GM06990 (cell line): Measurements from ENCODE around the gene KRCC1.
"Not testable (repeated sequence)": the region's sequence is repeated elsewhere in the genome, so short reads cannot be mapped to it uniquely, and the experiment has no call there.

Source experiments
- DNase-seq: peaks from one replicate; pipeline ENCODE4 v3.0.0-alpha.2; 2011; ENCODE audit not compliant: insufficient read length; ENCODE audit errors: extremely low read depth
- H3K27me3 ChIP-seq: replicated peaks from 2 replicates; pipeline ENCODE4 v1.6.0; 2011; ENCODE audit warnings: low read length; ENCODE audit not compliant: control insufficient read depth, insufficient read depth
- H3K36me3 ChIP-seq: 2 replicates; pipeline ENCODE4 v1.5.1; 2011; ENCODE audit warnings: low read length; ENCODE audit not compliant: control insufficient read depth, insufficient read depth
- H3K4me3 ChIP-seq: replicated peaks from 2 replicates; pipeline ENCODE4 v1.5.1; 2011; ENCODE audit warnings: low read depth, mild to moderate bottlenecking, control low read depth, low read length
- CTCF ChIP-seq: IDR thresholded peaks from 2 replicates; pipeline ENCODE4 v1.5.1; 2011; ENCODE audit warnings: low read length, control low read depth, mild to moderate bottlenecking, inconsistent platforms; ENCODE audit not compliant: insufficient read depth, poor library complexity, severe bottlenecking

KRCC1 gene

DNA sequence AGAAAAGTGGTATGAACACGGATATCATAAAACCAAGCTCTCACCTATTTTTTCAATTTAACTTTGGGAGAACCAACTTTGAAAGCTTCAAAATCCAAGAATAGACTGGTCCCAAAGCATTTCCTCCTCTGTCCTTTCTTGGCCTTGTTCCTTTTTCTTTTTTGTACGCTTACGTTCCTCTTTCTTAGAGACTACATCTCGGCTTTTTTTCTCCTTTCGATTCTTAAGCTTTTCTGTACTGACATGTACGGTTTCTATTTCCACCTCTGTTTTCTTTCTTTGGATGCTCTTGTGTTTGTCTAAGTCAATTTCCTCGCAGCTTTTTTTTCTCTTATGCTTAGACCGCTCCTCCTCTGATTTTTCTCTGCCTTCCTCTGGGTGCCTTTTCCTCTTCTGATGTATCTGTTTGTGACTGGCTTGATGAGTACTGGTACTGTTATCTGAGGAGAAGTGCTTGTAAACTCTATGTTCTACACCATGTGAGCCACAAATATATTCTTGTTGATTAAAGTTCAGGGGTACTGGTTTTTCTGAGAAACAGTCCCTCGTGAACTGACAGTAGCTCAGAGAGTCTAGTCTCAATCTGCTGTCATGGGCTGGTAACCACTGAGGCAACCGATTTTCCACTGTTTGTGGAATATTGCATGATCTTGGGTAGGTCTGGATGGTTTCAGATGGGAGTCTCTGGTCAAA lies 27.7 kb downstream of the KRCC1 start:
- H3K4me3 ChIP-seq, result no peak overlapping the region
- no peak for TF ChIP-seq CTCF
- no peaks in the 10 kb centered on the region for H3K36me3 ChIP-seq
- H3K27me3 ChIP-seq, result no peaks in the 10 kb centered on the region
- DNase-seq, result no peak

GRCh38 chr2:88024509-88024908 lies 31.1 kb downstream of the KRCC1 start:
- DNase-seq, result no peak
- no peaks in the 10 kb centered on the region for H3K36me3 ChIP-seq
- no peak for TF ChIP-seq CTCF
- no peak overlapping the region for H3K4me3 ChIP-seq
- no peaks in the 10 kb centered on the region for H3K27me3 ChIP-seq

GRCh38 chr2:88022669-88022921 lies 33.0 kb downstream of the KRCC1 start:
- H3K27me3 ChIP-seq, result no peaks in the 10 kb centered on the region
- no peak for TF ChIP-seq CTCF
- no peak for DNase-seq
- no peaks in the 10 kb centered on the region for H3K36me3 ChIP-seq
- no peak overlapping the region for H3K4me3 ChIP-seq

GRCh38 chr2:88019985-88020384 lies 35.6 kb downstream of the KRCC1 start:
- no peak for TF ChIP-seq CTCF
- Histone ChIP-seq H3K4me3 (no peak overlapping the region), H3K27me3 (no peaks in the 10 kb centered on the region), H3K36me3 (no peaks in the 10 kb centered on the region)
- no peak for DNase-seq

DNA sequence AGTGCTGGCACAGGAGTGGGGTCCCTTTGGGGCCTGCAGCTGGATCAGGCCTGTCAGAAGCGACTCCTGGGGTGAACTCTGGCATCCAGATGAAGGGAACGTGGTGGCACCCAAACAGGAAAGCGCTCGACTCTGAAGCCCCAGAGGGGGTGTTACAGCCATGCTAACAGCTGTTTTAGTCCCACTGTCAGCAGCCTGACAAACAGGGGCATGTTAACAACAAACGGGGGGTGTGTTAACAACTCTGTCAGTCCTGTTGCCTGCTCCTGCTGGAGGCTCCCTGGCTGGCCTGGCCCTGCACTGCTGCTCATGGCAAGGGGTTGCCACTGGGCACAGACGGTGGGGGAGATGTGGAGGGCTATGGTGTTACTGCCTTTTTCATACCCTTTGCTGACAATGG lies 36.7 kb downstream of the KRCC1 start:
- Histone ChIP-seq H3K27me3 (no peaks in the 10 kb centered on the region), H3K36me3 (no peaks in the 10 kb centered on the region), H3K4me3 (no peak overlapping the region)
- DNase-seq, result no peak
- no peak for TF ChIP-seq CTCF

- not testable (repeated sequence) for H3K36me3 ChIP-seq, DNase-seq, H3K27me3 ChIP-seq, H3K4me3 ChIP-seq
Measured at GRCh38 chr2:88018077-88018805, 37.3 kb downstream of the KRCC1 start.

GRCh38 chr2:88017780-88018038 lies 37.9 kb downstream of the KRCC1 start:
- not testable (repeated sequence) for DNase-seq, H3K27me3 ChIP-seq, H3K4me3 ChIP-seq, H3K36me3 ChIP-seq
